Measurements from ENCODE around the gene MEAF6.

MEAF6 gene

DNA sequence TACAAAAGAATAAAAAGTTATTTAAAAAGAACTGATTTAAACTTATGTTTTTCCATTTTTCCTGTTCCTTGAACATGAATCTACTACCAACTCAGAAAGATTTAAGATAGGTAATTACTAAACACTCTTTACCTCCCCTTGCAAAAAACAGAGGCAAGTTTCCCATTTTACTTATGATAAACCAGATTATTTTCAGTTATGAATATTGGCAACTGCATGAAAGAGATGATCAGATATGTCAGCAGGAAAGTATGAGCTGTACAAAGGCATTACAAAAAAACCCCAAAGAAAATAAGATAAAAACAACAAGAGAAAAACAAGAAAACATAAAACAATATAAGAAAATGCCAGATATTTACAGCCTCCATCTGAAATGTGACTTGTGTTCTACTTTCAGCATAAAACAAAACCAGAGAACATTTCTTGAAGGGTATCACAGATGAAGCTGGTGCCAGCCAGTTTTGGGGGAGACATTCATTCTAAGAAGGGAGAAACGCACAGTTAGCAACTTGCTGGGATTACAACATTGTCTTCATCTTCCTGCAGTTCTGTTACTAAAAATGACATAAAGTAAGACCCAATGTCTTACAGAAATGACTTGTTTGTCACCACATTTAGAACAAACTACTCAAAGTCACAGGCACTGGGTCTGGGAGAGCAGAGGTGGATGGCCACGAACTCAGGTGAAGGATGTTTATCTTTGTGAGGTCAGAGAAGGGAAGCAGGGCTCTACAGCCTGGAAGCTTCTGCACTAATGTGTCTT, 21.0 kb downstream of the MEAF6 start:
- in situ Hi-C loops (cut with MboI; ENCODE audit: low pct_unique_long_range_greater_than_20kb, low sequenced_read_pairs, unreplicated experiment) = no loop called here

DNA sequence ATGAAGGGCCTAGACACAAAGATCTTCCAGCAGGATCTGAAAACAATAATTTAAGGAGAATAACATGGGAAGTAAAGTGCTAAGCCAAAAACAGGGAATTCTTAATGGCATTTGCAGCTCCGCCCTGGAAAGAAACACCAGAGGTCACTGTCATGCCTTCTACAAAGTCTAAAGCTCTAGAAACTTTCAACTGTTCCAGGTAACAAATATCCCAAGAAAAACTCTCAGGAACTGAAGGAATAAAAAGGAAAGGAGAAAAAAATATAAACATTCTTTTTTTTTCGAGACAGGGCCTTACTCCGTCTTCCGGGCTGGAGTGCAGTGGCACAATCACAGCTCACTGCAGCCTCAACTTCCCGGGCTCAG, 27.0 kb downstream of the MEAF6 start:
- no peak for DNase-seq (ENCODE audit: low spot score)
- TF ChIP-seq, protein P1, sequence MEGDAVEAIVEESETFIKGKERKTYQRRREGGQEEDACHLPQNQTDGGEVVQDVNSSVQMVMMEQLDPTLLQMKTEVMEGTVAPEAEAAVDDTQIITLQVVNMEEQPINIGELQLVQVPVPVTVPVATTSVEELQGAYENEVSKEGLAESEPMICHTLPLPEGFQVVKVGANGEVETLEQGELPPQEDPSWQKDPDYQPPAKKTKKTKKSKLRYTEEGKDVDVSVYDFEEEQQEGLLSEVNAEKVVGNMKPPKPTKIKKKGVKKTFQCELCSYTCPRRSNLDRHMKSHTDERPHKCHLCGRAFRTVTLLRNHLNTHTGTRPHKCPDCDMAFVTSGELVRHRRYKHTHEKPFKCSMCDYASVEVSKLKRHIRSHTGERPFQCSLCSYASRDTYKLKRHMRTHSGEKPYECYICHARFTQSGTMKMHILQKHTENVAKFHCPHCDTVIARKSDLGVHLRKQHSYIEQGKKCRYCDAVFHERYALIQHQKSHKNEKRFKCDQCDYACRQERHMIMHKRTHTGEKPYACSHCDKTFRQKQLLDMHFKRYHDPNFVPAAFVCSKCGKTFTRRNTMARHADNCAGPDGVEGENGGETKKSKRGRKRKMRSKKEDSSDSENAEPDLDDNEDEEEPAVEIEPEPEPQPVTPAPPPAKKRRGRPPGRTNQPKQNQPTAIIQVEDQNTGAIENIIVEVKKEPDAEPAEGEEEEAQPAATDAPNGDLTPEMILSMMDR (IDR thresholded peaks at IDR 0.05; ENCODE audit: extremely low read depth, insufficient read depth, missing control alignments) = no peak
- in situ Hi-C loops (cut with MboI; ENCODE audit: low pct_unique_long_range_greater_than_20kb, low sequenced_read_pairs, unreplicated experiment) = no loop called here

More for the DNA sequence above, 21.0 kb downstream of the MEAF6 start:
- no peak for DNase-seq (ENCODE audit: low spot score)
- TF ChIP-seq, protein P1 (IDR thresholded peaks at IDR 0.05; ENCODE audit: extremely low read depth, insufficient read depth, missing control alignments) = no peak

DNA sequence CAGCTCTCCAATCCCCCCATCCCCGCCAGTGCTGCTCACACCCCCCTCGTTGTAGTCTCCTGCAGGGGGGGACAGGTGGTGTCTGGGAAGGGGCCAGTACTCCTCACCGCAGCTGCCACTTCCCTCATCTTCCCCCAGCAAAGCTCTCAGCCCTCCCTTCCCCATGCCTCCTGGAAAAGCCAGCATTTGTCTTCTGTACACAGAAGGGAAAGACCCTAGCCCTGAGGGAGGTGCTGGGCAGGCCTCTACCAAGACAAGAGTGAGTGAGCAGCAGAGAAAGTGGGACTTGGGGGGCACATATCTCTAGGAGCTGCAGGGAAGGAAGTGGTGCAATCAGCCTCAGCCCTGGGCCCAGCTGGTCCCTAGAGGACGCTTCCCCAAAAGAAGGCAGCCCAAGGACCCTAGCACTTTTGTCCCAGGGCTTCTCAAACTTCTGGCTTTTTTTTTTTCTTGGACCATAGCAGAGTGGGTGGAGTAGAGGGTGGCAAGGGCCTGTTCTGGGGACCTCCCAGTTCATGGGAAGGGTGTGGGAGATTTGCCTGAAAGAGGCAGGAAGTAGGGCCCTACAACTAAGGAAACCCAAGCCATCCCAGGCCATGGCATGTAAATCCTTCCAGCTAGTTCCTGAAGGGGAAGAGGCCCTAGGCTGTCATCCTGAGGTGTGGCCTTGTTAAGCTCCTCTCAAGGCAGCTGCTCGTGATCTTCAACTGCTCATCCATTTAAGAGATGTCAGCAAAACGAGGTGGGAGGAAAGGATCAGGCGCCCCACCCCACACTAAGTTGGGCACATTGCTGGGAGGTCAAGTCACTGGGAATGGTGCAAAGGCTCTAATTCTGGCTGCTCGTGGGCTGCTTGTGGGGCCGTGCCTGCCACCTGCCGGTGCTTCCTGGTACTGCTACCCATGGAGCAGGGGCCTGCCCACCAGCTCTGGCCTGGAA, 27.6 kb downstream of the MEAF6 start:
- DNase-seq (ENCODE audit: low spot score) = peak; percentile 76
- TF ChIP-seq, protein P1 (IDR thresholded peaks at IDR 0.05; ENCODE audit: extremely low read depth, insufficient read depth, missing control alignments) = peak; percentile 95
- in situ Hi-C loops (cut with MboI; ENCODE audit: low pct_unique_long_range_greater_than_20kb, low sequenced_read_pairs, unreplicated experiment) = no loop called here

DNA sequence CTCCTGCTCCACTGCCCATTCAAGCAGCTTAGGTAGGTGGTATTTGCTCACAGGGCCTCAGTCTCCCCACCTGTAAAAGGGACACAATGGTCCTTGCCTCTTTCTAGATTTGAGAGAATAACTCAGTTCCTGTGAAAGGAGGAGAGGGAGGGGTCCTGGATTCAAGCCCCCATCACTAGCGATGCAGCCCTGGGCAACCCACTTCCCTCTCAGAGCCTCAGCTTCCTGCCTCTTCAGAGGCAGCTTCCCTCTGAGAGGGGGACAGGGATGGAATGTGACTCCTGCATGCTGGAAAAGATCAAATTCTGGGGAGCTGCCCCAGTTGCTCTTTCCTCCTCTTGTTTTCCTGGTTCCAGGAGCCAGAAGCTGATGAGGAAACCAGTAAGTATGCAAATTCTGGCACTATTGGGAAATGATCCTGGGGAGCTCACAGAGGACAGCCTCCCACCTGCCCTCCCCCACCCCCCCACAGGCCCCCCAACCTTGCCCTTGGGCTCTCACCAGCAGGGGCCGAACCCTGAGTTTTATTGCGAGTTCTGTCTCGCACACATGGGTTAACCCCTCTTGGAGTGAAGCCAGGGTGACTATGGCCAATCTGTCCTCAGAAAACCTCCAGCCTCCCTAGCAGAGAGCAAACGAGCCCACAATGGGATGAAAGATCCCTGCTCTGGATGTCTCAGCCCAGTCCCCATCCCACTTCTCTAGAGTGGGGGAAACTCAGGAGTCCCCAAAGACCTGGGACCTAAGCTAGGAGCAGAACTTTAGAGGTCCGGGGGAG, 28.5 kb downstream of the MEAF6 start:
- in situ Hi-C loops (cut with MboI; ENCODE audit: low pct_unique_long_range_greater_than_20kb, low sequenced_read_pairs, unreplicated experiment) = no loop called here
- TF ChIP-seq, protein P1 (IDR thresholded peaks at IDR 0.05; ENCODE audit: extremely low read depth, insufficient read depth, missing control alignments) = no peak
- no peak for DNase-seq (ENCODE audit: low spot score)

DNA sequence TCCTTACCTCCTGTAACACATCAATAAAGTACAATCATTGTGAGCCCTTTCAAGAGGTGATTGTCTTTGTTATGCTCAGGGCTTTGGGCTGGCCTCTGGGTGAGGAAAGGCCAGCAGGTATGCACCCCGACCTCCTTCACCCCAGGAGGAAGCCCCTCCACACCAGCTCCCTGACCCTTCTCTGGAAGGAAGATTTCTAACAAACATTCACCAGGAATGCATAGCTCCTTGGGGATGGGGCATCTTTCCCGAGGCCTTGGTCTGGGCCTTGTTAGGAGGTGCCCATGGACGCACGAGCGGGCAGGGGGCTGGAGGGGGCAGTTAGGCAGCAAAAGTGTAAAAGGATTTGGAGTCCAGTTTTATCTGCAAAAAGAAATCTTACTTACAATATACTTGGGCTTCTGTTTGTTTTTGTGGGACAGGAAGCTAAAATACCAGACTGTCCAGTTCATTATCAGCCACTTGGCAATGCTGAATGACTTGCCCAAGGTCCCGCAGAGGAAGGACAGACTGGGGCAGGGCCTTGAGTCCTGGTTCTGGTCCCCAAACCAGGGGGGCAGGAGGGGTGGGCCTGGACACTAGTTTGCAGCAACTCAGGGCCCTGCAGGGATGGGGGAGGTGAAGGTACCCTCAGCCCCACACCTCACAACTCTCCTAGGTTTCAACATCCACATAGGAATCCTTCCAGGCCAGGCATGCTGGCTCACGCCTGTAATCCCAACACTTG, 30.1 kb downstream of the MEAF6 start:
- no peak for DNase-seq (ENCODE audit: low spot score)
- in situ Hi-C loops (cut with MboI; ENCODE audit: low pct_unique_long_range_greater_than_20kb, low sequenced_read_pairs, unreplicated experiment) = no loop called here
- TF ChIP-seq, protein P1 (IDR thresholded peaks at IDR 0.05; ENCODE audit: extremely low read depth, insufficient read depth, missing control alignments) = no peak
